K562 (cell line): ENCODE measurements around the gene KLHL14. TPM values are rescaled to one million over a fixed set of nuclear protein-coding genes. Genes with fewer than 3 reads are reported as not detected.

Experiments
- ATAC-seq: fragments of 200-7000 bp; cut with Tn5 transposase; 3 replicates; pipeline ENCODE4 v1.9.1; 2020; ENCODE audit warnings: moderate library complexity
- BruUV-seq: library from RNA; stranded (reverse); fragments of 400-500 nt; replicated peaks from 2 replicates; lab custom pipeline; 2021; lab: Mats Ljungman, UMichigan
- CTCF ChIA-PET: fragments of 300-600 bp; formaldehyde crosslinking; extraction: SDS; loops from one replicate; lab custom pipeline; 2021; ENCODE audit warnings: low intra/inter-chr PET ratio; lab: Yijun Ruan, JAX
- POLR2A ChIA-PET: fragments of 300-600, 350-650 bp; sonication (Branson Sonifier 250); formaldehyde crosslinking; extraction: SDS; loops from one replicate; lab custom pipeline; 2021; ENCODE audit warnings: antibody characterized with exemption, inconsistent platforms; lab: Yijun Ruan, JAX
- DNase-seq, 4 experiments: peaks; one replicate each; pipeline versions ENCODE4 v3.0.0 to v3.0.0-alpha.2; 2011 to 2018; ENCODE audit warnings: low spot score in 3 of 4, mixed read lengths in 3 of 4; ENCODE audit errors: extremely low read depth in 1 of 4
- FAIRE-seq: peaks from 2 replicates; lab custom pipeline; 2011; peaks lifted over from hg19 to GRCh38; lab: Jason Lieb, UNC
- H2AFZ ChIP-seq: 2 replicates; pipeline ENCODE4 v1.6.0; 2011; ENCODE audit warnings: low read depth, low read length, control low read depth, inconsistent platforms
- H3K27ac ChIP-seq: fragments of 200-600 bp; 3 replicates; pipeline ENCODE4 v1.8.0; 2011; ENCODE audit warnings: low read depth, mild to moderate bottlenecking, control low read depth, inconsistent platforms, low read length, moderate library complexity, mixed read lengths; ENCODE audit errors: extremely low read depth
- H3K27me3 ChIP-seq, 2 experiments: fragments of 300-600 bp in 1 of 2; 2 replicates in 1 of 2; 3 replicates in 1 of 2; pipeline versions ENCODE4 v1.6.0 to v1.8.0; 2011; ENCODE audit warnings: inconsistent platforms in 2 of 2, low read length in 2 of 2, mild to moderate bottlenecking in 1 of 2, mixed read lengths in 1 of 2, moderate library complexity in 1 of 2; ENCODE audit not compliant: control insufficient read depth in 2 of 2, insufficient read depth in 2 of 2
- H3K36me3 ChIP-seq: fragments of 300-600 bp; 3 replicates; pipeline ENCODE4 v1.8.0; 2011; ENCODE audit warnings: mild to moderate bottlenecking, low read length, inconsistent platforms; ENCODE audit not compliant: control insufficient read depth, insufficient read depth
- H3K4me1 ChIP-seq, 2 experiments: fragments of 200-600 bp in 1 of 2; replicated peaks in 1 of 2; 2 replicates in 1 of 2; 3 replicates in 1 of 2; pipeline versions ENCODE4 v1.5.1 to v1.8.0; 2011; ENCODE audit warnings: inconsistent platforms in 2 of 2, low read length in 2 of 2, mild to moderate bottlenecking in 1 of 2, mixed read lengths in 1 of 2, moderate library complexity in 1 of 2; ENCODE audit not compliant: control insufficient read depth in 2 of 2, insufficient read depth in 2 of 2
- H3K4me2 ChIP-seq: 2 replicates; pipeline ENCODE4 v1.6.1; 2011; ENCODE audit warnings: low read length, control low read depth, inconsistent platforms, mixed read lengths; ENCODE audit not compliant: insufficient read depth
- H3K4me3 ChIP-seq: fragments of 200-600 bp; sonication (generic), shearing (Covaris generic); 2 replicates; pipeline ENCODE4 v1.5.1; 2016; ENCODE audit warnings: control low read depth, inconsistent platforms
- H3K79me2 ChIP-seq: fragments of 200-600 bp; 3 replicates; pipeline ENCODE4 v1.8.0; 2011; ENCODE audit warnings: low read length, inconsistent platforms; ENCODE audit not compliant: control insufficient read depth, insufficient read depth
- H3K9ac ChIP-seq, 2 experiments: 2 replicates each; pipeline versions ENCODE4 v1.6.0 to v1.6.1; 2011; ENCODE audit warnings: low read depth in 2 of 2, low read length in 2 of 2, control low read depth in 1 of 2, inconsistent platforms in 1 of 2, mild to moderate bottlenecking in 1 of 2, mixed read lengths in 1 of 2; ENCODE audit not compliant: insufficient read depth in 1 of 2
- H3K9me1 ChIP-seq: one replicate; pipeline ENCODE4 v1.6.0; 2011; ENCODE audit warnings: inconsistent platforms, mild to moderate bottlenecking, low read length, moderate library complexity; ENCODE audit not compliant: control insufficient read depth, insufficient read depth
- H3K9me3 ChIP-seq: replicated peaks from 2 replicates; pipeline ENCODE4 v1.5.1; 2011; ENCODE audit warnings: low read depth, low read length, inconsistent platforms; ENCODE audit not compliant: control insufficient read depth, insufficient read depth
- H4K20me1 ChIP-seq: replicated peaks from 2 replicates; pipeline ENCODE4 v1.6.1; 2011; ENCODE audit warnings: low read length, inconsistent platforms, mixed read lengths; ENCODE audit not compliant: control insufficient read depth, insufficient read depth
- AFF1 ChIP-seq, 2 experiments: fragments of 450-650 bp; IDR thresholded peaks; 2 replicates each; pipeline ENCODE4 v1.6.1; 2018; ENCODE audit warnings: mild to moderate bottlenecking in 2 of 2, low read depth in 1 of 2; ENCODE audit not compliant: partially characterized antibody in 2 of 2
- CREB5 ChIP-seq: fragments of 250-450 bp; sonication (Bioruptor Pico); IDR thresholded peaks from 2 replicates; pipeline ENCODE4 v1.5.0; 2020; ENCODE audit warnings: mild to moderate bottlenecking
- FUS ChIP-seq: fragments of 200-400 bp; formaldehyde crosslinking; optimal IDR thresholded peaks from 2 replicates; pipeline ENCODE3; 2017; ENCODE audit warnings: low read depth, low read length
- RBM14 ChIP-seq: fragments of 200-400 bp; formaldehyde crosslinking; IDR thresholded peaks from 2 replicates; pipeline ENCODE4 v1.6.1; 2018; ENCODE audit warnings: low read depth, mild to moderate bottlenecking, low read length, moderate library complexity, borderline replicate concordance; ENCODE audit not compliant: insufficient read depth
- WGBS: fragments of 100-300 bp; shearing (Covaris generic); methylation state at CpG from one replicate; pipeline ENCODE4 v1.1.6; 2016; ENCODE audit warnings: low coverage, mixed read lengths; ENCODE audit not compliant: insufficient coverage; ENCODE audit errors: missing lambda C conversion rate; 5-methylcytosine and 5-hydroxymethylcytosine counted together
- in situ Hi-C: fragments of 300-500 bp; cut with MboI; formaldehyde crosslinking; loops from 4 replicates; pipeline ENCODE4 v1.15.0; 2018; ENCODE audit warnings: inconsistent platforms, mixed read lengths
- intact Hi-C: fragments of 100-400 bp; cut with micrococcal nuclease; formaldehyde crosslinking; loops from 2 replicates; pipeline ENCODE4 v1.14.2; 2022
- polyA plus RNA-seq, 8 experiments: library from polyadenylated mRNA; depleted of rRNA in 4 of 8; stranded (reverse) in 5 of 8; unstranded in 3 of 8; fragments of >200 nt; fragmentation: Nextera tagmentation in 2 of 8; fragmentation: Illumina TruSeq in 1 of 8; extraction: Ambion mirVana in 2 of 8; extraction: Trizol in 1 of 8; gene quantifications; 2 replicates each; pipeline versions ENCODE4 v1.2.1 to v1.2.3, GENCODE V29; 2011 to 2014; ENCODE audit warnings: inconsistent platforms in 1 of 8, missing spikeins in 1 of 8
- total RNA-seq, 7 experiments: library from RNA; depleted of rRNA in 6 of 7; stranded (reverse); fragments of >200 nt in 6 of 7; fragmentation: Illumina TruSeq in 2 of 7; extraction: Trizol in 2 of 7; gene quantifications; 2 replicates each; pipeline versions ENCODE4 v1.2.1 to v1.2.3, GENCODE V29; 2011 to 2021; ENCODE audit warnings: low replicate concordance in 1 of 7

The KLHL14 gene
- total and polyA plus RNA-seq, 9 of the 15 experiments (the other 6 are each of a cell fraction or from before 2014, with no cell fraction given): not detected

GRCh38 chr18:32767400-32767799 is 5.4 kb downstream of the KLHL14 start:
- DNase-seq: no peak
- Histone ChIP-seq H3K9ac (no peak overlapping the region), H3K79me2 (no peaks in the 10 kb centered on the region), H3K9me3 (no peaks in the 10 kb centered on the region), H3K4me1 (no peaks in the 10 kb centered on the region; a peak in 1 of 5 replicates), H4K20me1 (no peaks in the 10 kb centered on the region), H3K4me2 (no peak overlapping the region), H3K27me3 (peaks cover 4 to 5% of the 10 kb centered on the region in 2 experiments; a peak in 2 of 5 replicates), H3K4me3 (no peak overlapping the region), H2AFZ (no peak overlapping the region), H3K36me3 (no peaks in the 10 kb centered on the region), H3K27ac (no peak overlapping the region), H3K9me1 (no peaks in the 10 kb centered on the region)
- ATAC-seq: no peak
- CTCF ChIA-PET: no interaction called here
- WGBS: 0% methylated on average over 3 of the region's 3 CpGs
- POLR2A ChIA-PET: no interaction called here
- in situ Hi-C loops (no loop called here), intact Hi-C loops (no loop called here)
- TF ChIP-seq RBM14 (no peak), AFF1 (IDR thresholded peaks at IDR 0.05; ENCODE audit: low read depth in 1 of 2, partially characterized antibody in 2 of 2) (no peak), FUS (no peak), CREB5 (CRISPR knock-in tag) (no peak)
- no peak for FAIRE-seq
- BruUV-seq: no TSS peak
